Measurements from ENCODE around the gene NRF1. TPM values are rescaled to one million over a fixed set of nuclear protein-coding genes. Genes with fewer than 3 reads are reported as not detected.
"Not testable (repeated sequence)": the region's sequence is repeated elsewhere in the genome, so short reads cannot be mapped to it uniquely, and the experiment has no call there.

Gene NRF1
- total RNA-seq, 1 donor from 2014 or later, result 25.6 TPM

DNA sequence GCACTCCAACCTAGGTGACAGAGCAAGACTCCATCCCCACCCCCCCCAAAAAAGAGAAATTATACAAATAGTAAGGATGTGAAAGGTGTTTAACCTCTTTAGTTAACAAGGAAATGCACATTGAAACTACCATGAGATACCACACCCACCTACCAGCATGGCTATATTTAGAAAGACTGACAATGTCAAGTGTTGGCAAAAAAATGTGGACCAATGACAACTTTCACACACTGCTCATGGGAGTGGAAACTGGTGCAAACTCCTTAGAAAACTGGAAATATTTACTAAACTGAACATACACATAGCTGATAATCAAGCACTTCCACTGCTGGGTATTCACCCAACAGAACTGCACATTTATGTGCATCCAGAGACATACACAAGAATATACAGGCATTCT, 23.3 kb upstream of the NRF1 start:
- DNase-seq (ENCODE audit: extremely low spot score, unreplicated experiment), result no peak
- TF ChIP-seq, protein P1, sequence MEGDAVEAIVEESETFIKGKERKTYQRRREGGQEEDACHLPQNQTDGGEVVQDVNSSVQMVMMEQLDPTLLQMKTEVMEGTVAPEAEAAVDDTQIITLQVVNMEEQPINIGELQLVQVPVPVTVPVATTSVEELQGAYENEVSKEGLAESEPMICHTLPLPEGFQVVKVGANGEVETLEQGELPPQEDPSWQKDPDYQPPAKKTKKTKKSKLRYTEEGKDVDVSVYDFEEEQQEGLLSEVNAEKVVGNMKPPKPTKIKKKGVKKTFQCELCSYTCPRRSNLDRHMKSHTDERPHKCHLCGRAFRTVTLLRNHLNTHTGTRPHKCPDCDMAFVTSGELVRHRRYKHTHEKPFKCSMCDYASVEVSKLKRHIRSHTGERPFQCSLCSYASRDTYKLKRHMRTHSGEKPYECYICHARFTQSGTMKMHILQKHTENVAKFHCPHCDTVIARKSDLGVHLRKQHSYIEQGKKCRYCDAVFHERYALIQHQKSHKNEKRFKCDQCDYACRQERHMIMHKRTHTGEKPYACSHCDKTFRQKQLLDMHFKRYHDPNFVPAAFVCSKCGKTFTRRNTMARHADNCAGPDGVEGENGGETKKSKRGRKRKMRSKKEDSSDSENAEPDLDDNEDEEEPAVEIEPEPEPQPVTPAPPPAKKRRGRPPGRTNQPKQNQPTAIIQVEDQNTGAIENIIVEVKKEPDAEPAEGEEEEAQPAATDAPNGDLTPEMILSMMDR (conservative IDR thresholded peaks at IDR 0.05), result no peak
- Mint-ChIP-seq H3K27me3 (no peaks in the 10 kb centered on the region), H3K27ac (no peak overlapping the region), H3K9me3 (peaks cover 12% of the 10 kb centered on the region), H3K4me1 (ENCODE audit: unreplicated experiment) (no peaks in the 10 kb centered on the region), H3K4me3 (no peak overlapping the region), H3K36me3 (peaks cover 11% of the 10 kb centered on the region)

DNA sequence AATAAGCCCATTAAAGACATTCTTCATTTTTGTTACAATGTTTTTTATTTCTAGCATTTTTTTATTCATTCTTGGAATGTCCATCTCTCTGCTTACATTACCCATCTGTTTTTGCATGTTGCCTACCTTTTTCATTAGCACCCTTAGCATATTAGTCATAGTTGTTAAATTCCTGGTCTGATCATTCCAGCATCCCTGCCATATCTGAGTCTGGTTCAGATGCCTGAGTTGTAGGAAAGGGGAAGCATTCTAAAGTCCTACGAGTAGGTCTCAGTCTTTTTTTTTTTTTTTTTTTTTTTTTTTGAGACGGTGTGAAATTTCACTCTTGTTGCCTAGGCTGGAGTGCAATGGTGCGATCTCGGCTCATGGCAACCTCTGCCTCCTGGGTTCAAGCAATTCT, 19.7 kb upstream of the NRF1 start:
- no peak overlapping the region for H3K27ac Mint-ChIP-seq
- no peaks in the 10 kb centered on the region for H3K9me3 Mint-ChIP-seq
- H3K4me1 Mint-ChIP-seq (ENCODE audit: unreplicated experiment), result no peaks in the 10 kb centered on the region
- DNase-seq (ENCODE audit: extremely low spot score, unreplicated experiment), result no peak
- H3K27me3 Mint-ChIP-seq, result no peaks in the 10 kb centered on the region
- H3K4me3 Mint-ChIP-seq, result no peak overlapping the region
- TF ChIP-seq, protein P1 (conservative IDR thresholded peaks at IDR 0.05), result no peak
- no peaks in the 10 kb centered on the region for H3K36me3 Mint-ChIP-seq

DNA sequence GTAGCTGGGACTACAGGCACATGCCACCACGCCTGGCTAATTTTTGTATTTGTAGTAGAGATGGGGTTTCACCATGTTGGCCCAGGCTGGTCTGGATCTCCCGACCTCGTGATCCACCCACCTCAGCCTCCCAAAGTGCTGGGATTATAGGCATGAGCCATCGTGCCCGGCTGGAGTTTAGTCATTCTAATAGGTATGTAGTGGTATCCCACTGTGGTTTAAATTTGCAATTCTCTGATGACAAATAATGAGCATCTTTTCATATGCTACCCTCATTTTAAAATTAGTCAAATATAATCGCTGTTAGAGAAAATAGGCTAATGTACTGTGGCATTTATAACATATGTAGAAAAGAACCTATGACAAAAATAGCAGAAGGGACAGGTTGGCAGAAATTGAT, 15.1 kb upstream of the NRF1 start:
- not testable (repeated sequence) for H3K9me3 Mint-ChIP-seq; H3K36me3 Mint-ChIP-seq; H3K27ac Mint-ChIP-seq; H3K27me3 Mint-ChIP-seq; H3K4me1 Mint-ChIP-seq (ENCODE audit: unreplicated experiment); H3K4me3 Mint-ChIP-seq; DNase-seq (ENCODE audit: extremely low spot score, unreplicated experiment)

DNA sequence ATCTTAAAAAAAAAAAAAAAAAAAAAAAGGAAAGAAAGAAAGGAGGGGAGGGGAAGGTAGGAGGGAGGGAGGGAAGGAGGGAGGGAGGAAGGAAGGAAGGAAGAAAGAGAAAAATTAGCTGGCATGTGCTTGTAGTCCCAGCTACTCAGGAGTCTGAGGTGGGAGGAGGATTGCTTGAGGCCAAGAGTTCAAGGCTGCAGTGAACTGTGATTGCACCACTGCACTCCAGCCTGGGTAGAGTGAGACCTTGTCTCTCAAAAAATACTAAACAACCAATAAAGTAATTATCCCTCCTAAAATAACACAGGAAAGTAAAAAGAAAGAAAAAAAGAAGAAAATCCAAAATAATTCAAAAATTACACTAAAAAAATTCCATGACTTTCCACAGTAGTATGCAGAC, 13.8 kb upstream of the NRF1 start:
- TF ChIP-seq, protein P1 (conservative IDR thresholded peaks at IDR 0.05), result no peak
- no peak for DNase-seq (ENCODE audit: extremely low spot score, unreplicated experiment)
- no peaks in the 10 kb centered on the region for H3K4me1 Mint-ChIP-seq (ENCODE audit: unreplicated experiment)
- no peak overlapping the region for H3K27ac Mint-ChIP-seq
- no peaks in the 10 kb centered on the region for H3K9me3 Mint-ChIP-seq
- H3K36me3 Mint-ChIP-seq, result no peaks in the 10 kb centered on the region
- no peaks in the 10 kb centered on the region for H3K27me3 Mint-ChIP-seq
- no peak overlapping the region for H3K4me3 Mint-ChIP-seq

DNA sequence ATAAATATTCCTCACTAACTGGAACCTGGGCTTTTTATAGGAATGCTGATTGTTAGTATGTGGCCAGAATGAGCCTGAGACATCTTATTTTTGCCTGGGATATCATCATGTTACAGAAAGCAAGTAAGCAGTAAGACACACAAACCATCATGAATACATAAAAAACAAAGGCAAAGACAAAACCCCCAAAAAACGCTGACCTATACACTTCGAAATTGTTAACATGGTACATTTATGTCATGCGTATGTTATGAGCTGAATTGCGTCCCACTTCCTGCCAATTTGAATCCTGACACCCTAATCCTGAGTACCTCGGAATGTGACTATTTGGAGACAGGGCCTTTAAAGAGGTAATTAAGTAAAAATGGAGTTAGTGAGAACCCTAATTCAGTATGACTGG, 12.3 kb upstream of the NRF1 start:
- TF ChIP-seq, protein P1 (conservative IDR thresholded peaks at IDR 0.05), result no peak
- Mint-ChIP-seq H3K4me3 (no peak overlapping the region), H3K9me3 (no peaks in the 10 kb centered on the region), H3K27me3 (no peaks in the 10 kb centered on the region), H3K4me1 (ENCODE audit: unreplicated experiment) (no peaks in the 10 kb centered on the region), H3K27ac (no peak overlapping the region), H3K36me3 (no peaks in the 10 kb centered on the region)
- DNase-seq (ENCODE audit: extremely low spot score, unreplicated experiment), result no peak

DNA sequence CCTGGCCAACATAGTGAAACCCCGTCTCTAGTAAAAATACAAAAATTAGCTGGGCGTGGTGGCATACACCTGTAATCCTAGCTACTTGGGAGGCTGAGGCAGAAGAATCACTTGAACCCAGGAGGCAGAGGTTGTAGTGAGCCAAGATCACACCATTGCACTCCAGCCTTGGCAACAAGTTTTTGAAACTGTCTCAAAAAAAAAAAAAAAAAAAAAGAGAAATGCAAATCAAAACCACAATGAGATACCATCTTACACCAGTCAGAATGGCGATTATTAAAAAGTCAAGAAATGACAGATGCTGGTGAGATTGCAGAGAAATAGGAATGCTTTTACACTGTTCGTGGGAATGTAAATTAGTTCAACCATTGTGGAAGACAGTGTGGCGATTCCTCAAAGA, 7.9 kb upstream of the NRF1 start:
- H3K4me1 Mint-ChIP-seq (ENCODE audit: unreplicated experiment); H3K27ac Mint-ChIP-seq; H3K4me3 Mint-ChIP-seq; DNase-seq (ENCODE audit: extremely low spot score, unreplicated experiment); H3K9me3 Mint-ChIP-seq; H3K27me3 Mint-ChIP-seq: not testable (repeated sequence)
- H3K36me3 Mint-ChIP-seq, result peaks cover 17% of the 10 kb centered on the region

DNA sequence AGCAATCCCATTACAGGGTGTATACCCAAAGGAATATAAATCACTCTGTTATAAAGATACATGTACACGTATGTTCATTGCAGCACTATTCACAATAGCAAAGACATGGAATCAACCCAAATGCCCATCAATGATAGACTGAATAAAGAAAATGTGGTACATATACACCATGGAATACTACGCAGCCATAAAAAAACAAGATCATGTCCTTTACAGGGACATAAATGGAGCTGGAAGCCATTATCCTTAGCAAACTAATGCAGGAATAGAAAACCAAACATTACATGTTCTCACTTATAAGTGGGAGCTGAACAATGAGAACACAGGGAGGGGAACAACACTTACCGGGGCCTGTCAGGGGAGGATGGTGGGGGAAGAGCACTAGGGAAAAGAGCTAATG, 7.5 kb upstream of the NRF1 start:
- peaks cover 17% of the 10 kb centered on the region for H3K36me3 Mint-ChIP-seq
- DNase-seq (ENCODE audit: extremely low spot score, unreplicated experiment); H3K27me3 Mint-ChIP-seq; H3K4me1 Mint-ChIP-seq (ENCODE audit: unreplicated experiment); H3K9me3 Mint-ChIP-seq; H3K27ac Mint-ChIP-seq; H3K4me3 Mint-ChIP-seq: not testable (repeated sequence)
